ENCODE measurements around the gene ADPRS. TPM values are rescaled to one million over a fixed set of nuclear protein-coding genes. Genes with fewer than 3 reads are reported as not detected.

ADPRS gene
- total RNA-seq, 2 experiments from 2014 or later: 22.6 to 24.6 TPM

DNA sequence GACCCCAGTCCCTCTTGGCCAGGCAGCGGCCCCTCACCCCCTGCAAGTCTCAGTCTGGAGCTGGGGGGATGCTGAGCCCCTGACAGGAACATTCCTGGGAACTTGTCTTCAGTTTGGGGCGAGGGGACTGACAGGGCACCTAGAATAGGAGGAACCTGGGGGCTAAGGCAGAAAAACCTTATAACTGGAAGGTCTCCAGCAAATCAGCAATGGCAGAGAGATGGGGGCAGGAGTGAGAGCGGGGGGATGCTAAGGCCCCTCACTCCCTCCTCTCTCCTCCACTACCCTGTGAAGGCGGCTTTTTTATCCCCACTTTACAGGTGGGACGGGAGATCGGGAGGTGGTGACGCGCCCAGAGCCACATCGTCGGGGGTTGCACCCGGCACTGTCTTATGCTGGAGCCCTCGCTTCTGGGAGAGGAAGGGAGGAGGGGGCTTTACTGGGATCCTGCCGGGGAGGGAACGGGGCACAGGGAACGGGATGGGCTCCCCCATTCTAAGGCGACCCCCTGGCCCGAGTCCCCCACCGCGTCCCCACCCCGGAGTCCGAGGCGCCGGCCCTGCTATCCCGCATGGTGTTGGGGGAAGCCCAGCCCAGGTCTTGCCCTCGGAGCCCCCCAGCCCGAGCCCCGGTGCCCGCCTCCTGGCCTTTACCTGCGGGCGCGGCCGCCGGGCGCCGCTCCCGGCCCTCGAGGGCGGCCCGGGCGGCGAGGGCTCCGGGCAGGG, 35.9 kb downstream of the ADPRS start:
- ATAC-seq (ENCODE audit: poor library complexity): no peak
- Histone ChIP-seq H3K9me3 (ENCODE audit: control insufficient read depth in 1 of 2, insufficient read depth in 1 of 2, low read length in 2 of 2) (peaks cover 0 to 3% of the 10 kb centered on the region in 2 experiments), H3K4me3 (ENCODE audit: low read length) (no peak overlapping the region), H3K27me3 (ENCODE audit: control insufficient read depth in 1 of 2, insufficient read depth in 2 of 2, low read length in 2 of 2) (peaks cover 19 to 24% of the 10 kb centered on the region in 2 experiments), H3K27ac (ENCODE audit: low read depth in 1 of 2, low read length in 2 of 2) (no peak overlapping the region), H3K36me3 (ENCODE audit: insufficient read depth, low read length) (no peaks in the 10 kb centered on the region), H3K4me1 (ENCODE audit: insufficient read depth, low read length) (peaks cover 16% of the 10 kb centered on the region)
- no peaks in the 10 kb centered on the region for H3K9me3 Mint-ChIP-seq
- H3K4me1 Mint-ChIP-seq (ENCODE audit: low read depth): peaks cover 27% of the 10 kb centered on the region
- H3K36me3 Mint-ChIP-seq (ENCODE audit: low read depth): no peaks in the 10 kb centered on the region
- H3K4me3 Mint-ChIP-seq: peak overlapping the region; percentile 57
- POLR2A ChIA-PET: no interaction called here
- no peak for DNase-seq
- peaks cover 48% of the 10 kb centered on the region for H3K27me3 Mint-ChIP-seq
- intact Hi-C loops (cut with DNase I, micrococcal nuclease): no loop called here
- TF ChIP-seq, protein P1, sequence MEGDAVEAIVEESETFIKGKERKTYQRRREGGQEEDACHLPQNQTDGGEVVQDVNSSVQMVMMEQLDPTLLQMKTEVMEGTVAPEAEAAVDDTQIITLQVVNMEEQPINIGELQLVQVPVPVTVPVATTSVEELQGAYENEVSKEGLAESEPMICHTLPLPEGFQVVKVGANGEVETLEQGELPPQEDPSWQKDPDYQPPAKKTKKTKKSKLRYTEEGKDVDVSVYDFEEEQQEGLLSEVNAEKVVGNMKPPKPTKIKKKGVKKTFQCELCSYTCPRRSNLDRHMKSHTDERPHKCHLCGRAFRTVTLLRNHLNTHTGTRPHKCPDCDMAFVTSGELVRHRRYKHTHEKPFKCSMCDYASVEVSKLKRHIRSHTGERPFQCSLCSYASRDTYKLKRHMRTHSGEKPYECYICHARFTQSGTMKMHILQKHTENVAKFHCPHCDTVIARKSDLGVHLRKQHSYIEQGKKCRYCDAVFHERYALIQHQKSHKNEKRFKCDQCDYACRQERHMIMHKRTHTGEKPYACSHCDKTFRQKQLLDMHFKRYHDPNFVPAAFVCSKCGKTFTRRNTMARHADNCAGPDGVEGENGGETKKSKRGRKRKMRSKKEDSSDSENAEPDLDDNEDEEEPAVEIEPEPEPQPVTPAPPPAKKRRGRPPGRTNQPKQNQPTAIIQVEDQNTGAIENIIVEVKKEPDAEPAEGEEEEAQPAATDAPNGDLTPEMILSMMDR (IDR thresholded peaks at IDR 0.05): no peak
- CTCF ChIA-PET: no interaction called here
- H3K27ac Mint-ChIP-seq: no peak overlapping the region

DNA sequence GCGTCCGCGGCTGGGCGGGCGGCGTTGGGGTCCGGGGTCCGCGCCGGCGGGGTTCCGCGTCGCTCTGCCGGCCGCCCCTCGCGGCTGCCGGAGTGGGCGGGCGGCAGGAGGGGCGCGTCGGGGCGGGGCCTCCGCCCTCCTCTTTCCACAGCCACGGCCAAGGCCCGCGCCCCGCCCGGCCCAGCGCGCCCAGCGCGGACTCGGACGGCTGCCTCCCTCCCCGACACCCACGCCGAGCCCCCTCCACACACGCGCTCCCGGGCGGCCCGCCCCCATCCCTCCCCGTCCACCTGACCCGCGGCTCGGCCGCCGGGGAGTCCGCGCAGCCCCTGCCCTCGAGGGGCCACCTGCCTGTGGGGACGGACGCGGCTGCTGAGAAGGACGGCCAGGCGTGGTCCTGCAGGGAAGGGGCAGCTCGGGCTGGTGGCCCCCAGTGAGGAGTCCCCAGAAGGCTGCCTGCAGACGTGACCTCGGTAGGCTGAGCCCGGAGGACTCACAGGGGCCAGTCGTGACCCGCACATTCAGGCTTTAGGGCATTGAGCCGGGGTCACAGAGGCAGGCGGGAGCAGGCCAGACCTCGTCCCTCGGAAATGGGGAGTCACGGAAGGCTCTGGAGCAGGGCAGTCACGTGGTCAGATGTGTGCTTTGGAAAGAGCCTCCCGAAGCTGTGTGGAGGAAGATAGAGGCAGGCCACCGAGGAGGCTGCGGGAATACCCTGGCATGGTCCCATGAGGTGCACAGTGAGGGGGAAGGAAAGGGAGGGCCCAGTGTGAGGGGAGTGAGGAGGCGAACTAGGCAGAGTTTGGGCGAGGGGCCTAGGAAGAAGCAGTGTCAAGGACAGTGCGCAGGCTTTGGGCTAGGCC, 36.7 kb downstream of the ADPRS start, which contains the start of gene COL8A2:
COL8A2 (minus strand) TSS at position 94 of the 863 bp plus-strand sequence. CDS start 24,980 bp downstream, outside the sequence.
- Histone ChIP-seq H3K9me3 (ENCODE audit: control insufficient read depth in 1 of 2, insufficient read depth in 1 of 2, low read length in 2 of 2) (peaks cover 0 to 3% of the 10 kb centered on the region in 2 experiments), H3K27ac (ENCODE audit: low read depth in 1 of 2, low read length in 2 of 2) (no peak within 1 kb of the TSS), H3K4me1 (ENCODE audit: insufficient read depth, low read length) (peaks cover 16% of the 10 kb centered on the region), H3K4me3 (ENCODE audit: low read length) (no peak within 1 kb of the TSS), H3K36me3 (ENCODE audit: insufficient read depth, low read length) (no peaks in the 10 kb centered on the region), H3K27me3 (ENCODE audit: control insufficient read depth in 1 of 2, insufficient read depth in 2 of 2, low read length in 2 of 2) (peaks cover 19 to 24% of the 10 kb centered on the region in 2 experiments)
- no peaks in the 10 kb centered on the region for H3K9me3 Mint-ChIP-seq
- DNase-seq (no peak), ATAC-seq (ENCODE audit: poor library complexity) (peak; percentile 39)
- no peak within 1 kb of the TSS for H3K27ac Mint-ChIP-seq
- H3K36me3 Mint-ChIP-seq (ENCODE audit: low read depth): no peaks in the 10 kb centered on the region
- CTCF ChIA-PET: no interaction called here
- H3K4me1 Mint-ChIP-seq (ENCODE audit: low read depth): peaks cover 27% of the 10 kb centered on the region
- POLR2A ChIA-PET: no interaction called here
- H3K27me3 Mint-ChIP-seq: peaks cover 44% of the 10 kb centered on the region
- H3K4me3 Mint-ChIP-seq: peak within 1 kb of the TSS; percentile 57
- TF ChIP-seq, protein P1 (IDR thresholded peaks at IDR 0.05): no peak
- intact Hi-C loops (cut with DNase I, micrococcal nuclease): no loop called here

DNA sequence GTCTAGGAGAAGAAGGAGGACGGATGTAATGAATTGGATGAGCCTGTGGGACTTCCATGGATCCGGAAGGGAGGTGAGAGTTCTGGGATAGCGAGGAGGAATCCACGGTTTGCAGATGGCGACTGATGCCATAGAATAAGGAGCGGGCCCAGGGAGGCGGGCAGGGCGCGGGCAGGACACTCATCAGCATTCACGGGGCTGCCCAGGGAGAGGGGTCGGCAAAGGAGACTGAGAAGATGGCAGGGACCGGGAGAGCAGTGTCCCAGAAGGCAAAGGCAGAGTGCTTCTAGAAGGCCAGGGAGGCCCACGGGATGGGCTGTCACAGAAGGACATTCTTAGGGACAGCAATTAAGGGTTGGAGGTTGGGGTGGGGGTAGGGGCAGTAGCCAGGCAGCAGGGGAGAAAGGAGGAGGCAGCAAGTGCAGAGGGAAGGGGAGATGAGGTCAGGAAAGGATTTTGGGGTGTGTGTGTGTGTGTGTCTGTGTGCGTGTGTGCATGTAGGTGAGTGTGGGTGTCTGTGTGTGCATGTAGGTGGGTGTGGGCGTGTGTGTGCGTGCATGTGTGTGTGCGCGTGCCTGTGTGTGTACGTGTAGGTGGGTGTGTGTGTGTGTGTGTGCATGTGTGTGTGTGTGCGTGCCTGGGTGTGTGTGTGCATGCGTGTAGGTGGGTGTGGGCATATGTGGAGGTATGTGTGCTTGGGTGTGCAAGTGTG, 37.5 kb downstream of the ADPRS start:
- ChIA-PET POLR2A (no interaction called here), CTCF (no interaction called here)
- H3K9me3 ChIP-seq (ENCODE audit: control insufficient read depth in 1 of 2, insufficient read depth in 1 of 2, low read length in 2 of 2): peaks cover 0 to 3% of the 10 kb centered on the region in 2 experiments
- no peak overlapping the region for H3K27ac ChIP-seq (ENCODE audit: low read depth in 1 of 2, low read length in 2 of 2)
- Mint-ChIP-seq H3K36me3 (ENCODE audit: low read depth) (no peaks in the 10 kb centered on the region), H3K27ac (no peak overlapping the region), H3K9me3 (no peaks in the 10 kb centered on the region), H3K4me1 (ENCODE audit: low read depth) (peaks cover 27% of the 10 kb centered on the region), H3K27me3 (peaks cover 44% of the 10 kb centered on the region), H3K4me3 (peak overlapping the region; percentile 23)
- H3K4me1 ChIP-seq (ENCODE audit: insufficient read depth, low read length): peaks cover 16% of the 10 kb centered on the region
- TF ChIP-seq, protein P1 (IDR thresholded peaks at IDR 0.05): no peak
- ATAC-seq (ENCODE audit: poor library complexity) (no peak), DNase-seq (no peak)
- no peak overlapping the region for H3K4me3 ChIP-seq (ENCODE audit: low read length)
- intact Hi-C loops (cut with DNase I, micrococcal nuclease): no loop called here
- H3K27me3 ChIP-seq (ENCODE audit: control insufficient read depth in 1 of 2, insufficient read depth in 2 of 2, low read length in 2 of 2): peaks cover 19 to 24% of the 10 kb centered on the region in 2 experiments
- no peaks in the 10 kb centered on the region for H3K36me3 ChIP-seq (ENCODE audit: insufficient read depth, low read length)
